HCT116 (cell line): Measurements from ENCODE around the gene CUEDC1. TPM values are rescaled to one million over a fixed set of nuclear protein-coding genes. Genes with fewer than 3 reads are reported as not detected.
A peak's percentile ranks its signal among the peaks of the same experiment; 100 is the strongest.

Experiments used
- ATAC-seq: fragments of 200-7000 bp; cut with Tn5 transposase; 2 replicates; pipeline ENCODE4 v1.9.1; 2020; ENCODE audit warnings: mild to moderate bottlenecking, moderate library complexity
- BruUV-seq: library from RNA; stranded (reverse); fragments of 400-500 nt; replicated peaks from 2 replicates; lab custom pipeline; 2021; lab: Mats Ljungman, UMichigan
- CTCF ChIA-PET: fragments of 300-600 bp; sonication (Branson Sonifier 250); formaldehyde crosslinking; loops from one replicate; lab custom pipeline; 2021; ENCODE audit warnings: antibody characterized with exemption; lab: Charles Lee
- POLR2A ChIA-PET: fragments of 300-600, 350-600 bp; sonication (Branson Sonifier 250); formaldehyde crosslinking; loops from one replicate; lab custom pipeline; 2021; ENCODE audit warnings: antibody characterized with exemption; lab: Charles Lee
- RAD21 ChIA-PET, 2 experiments: fragments of 300-600 bp; sonication (Branson Sonifier 250); formaldehyde crosslinking; loops; one replicate each; lab custom pipeline; 2023; ENCODE audit warnings: low total read pairs in 2 of 2; ENCODE audit not compliant: uncharacterized antibody in 2 of 2, unreplicated experiment in 2 of 2, low non-redundant PET in 1 of 2; lab: Charles Lee
- DNase-seq: peaks from one replicate; pipeline ENCODE4 v3.0.0-alpha.2; 2010; ENCODE audit warnings: low read depth, low spot score
- H2AFZ ChIP-seq: fragments of 200-600 bp; shearing (Covaris generic), sonication (generic); 2 replicates; pipeline ENCODE4 v1.6.1; 2017; ENCODE audit warnings: low read depth, mixed run types, mixed read lengths, antibody characterized with exemption, low read length; ENCODE audit not compliant: poor library complexity, severe bottlenecking
- H3K27ac ChIP-seq: 2 replicates; pipeline ENCODE4 v1.5.1; 2012; ENCODE audit warnings: low read depth, low read length
- H3K27me3 ChIP-seq: fragments of 200-600 bp; sonication (generic); 2 replicates; pipeline ENCODE4 v1.6.1; 2016; ENCODE audit warnings: mixed run types, low read length, mixed read lengths; ENCODE audit not compliant: insufficient read depth
- H3K36me3 ChIP-seq, 2 experiments: fragments of 200-500 bp in 1 of 2; fragments of 200-600 bp in 1 of 2; sonication (Bioruptor generic) in 1 of 2; sonication (generic) in 1 of 2; 2 replicates each; pipeline versions ENCODE4 v1.5.1 to v1.6.1; 2014 to 2016; ENCODE audit warnings: low read length in 2 of 2, inconsistent platforms in 1 of 2, mixed read lengths in 1 of 2, mixed run types in 1 of 2; ENCODE audit not compliant: insufficient read depth in 2 of 2, control insufficient read depth in 1 of 2
- H3K4me1 ChIP-seq, 2 experiments: fragments of 200-600 bp in 1 of 2; sonication (generic) in 1 of 2; 2 replicates each; pipeline versions ENCODE4 v1.5.1 to v1.6.1; 2012 to 2017; ENCODE audit warnings: low read length in 2 of 2, inconsistent platforms in 1 of 2, mild to moderate bottlenecking in 1 of 2, mixed read lengths in 1 of 2, mixed run types in 1 of 2, moderate library complexity in 1 of 2; ENCODE audit not compliant: insufficient read depth in 2 of 2, control insufficient read depth in 1 of 2
- H3K4me2 ChIP-seq: fragments of 200-600 bp; sonication (generic); 2 replicates; pipeline ENCODE4 v1.6.1; 2017; ENCODE audit warnings: mixed run types, low read length, mixed read lengths
- H3K4me3 ChIP-seq, 2 experiments: fragments of 200-600 bp in 1 of 2; sonication (generic) in 1 of 2; replicated peaks in 1 of 2; 2 replicates each; pipeline ENCODE4 v1.5.1; 2011 to 2016; ENCODE audit warnings: low read length in 2 of 2, control low read depth in 1 of 2, low read depth in 1 of 2, mild to moderate bottlenecking in 1 of 2, mixed read lengths in 1 of 2, mixed run types in 1 of 2
- H3K79me2 ChIP-seq: fragments of 200-600 bp; sonication (generic); 2 replicates; pipeline ENCODE4 v1.6.1; 2017; ENCODE audit warnings: mild to moderate bottlenecking, mixed run types, low read length, moderate library complexity, mixed read lengths; ENCODE audit not compliant: insufficient read depth
- H3K9ac ChIP-seq: fragments of 200-600 bp; sonication (generic); 2 replicates; pipeline ENCODE4 v1.6.1; 2016; ENCODE audit warnings: low read length, mixed read lengths
- H3K9me2 ChIP-seq: fragments of 200-600 bp; sonication (generic), shearing (Covaris generic); 2 replicates; pipeline ENCODE4 v1.6.1; 2017; ENCODE audit warnings: mixed run types, mild to moderate bottlenecking, moderate library complexity; ENCODE audit not compliant: insufficient read depth
- H3K9me3 ChIP-seq, 2 experiments: fragments of 200-500 bp in 1 of 2; fragments of 200-600 bp in 1 of 2; sonication (Bioruptor generic) in 1 of 2; sonication (generic) in 1 of 2; 2 replicates each; pipeline ENCODE4 v1.6.1; 2014 to 2017; ENCODE audit warnings: low read length in 2 of 2, mixed read lengths in 2 of 2, inconsistent platforms in 1 of 2, low read depth in 1 of 2, mild to moderate bottlenecking in 1 of 2, mixed run types in 1 of 2, moderate library complexity in 1 of 2; ENCODE audit not compliant: control insufficient read depth in 1 of 2, insufficient read depth in 1 of 2
- H4K20me1 ChIP-seq: fragments of 200-600 bp; sonication (generic), shearing (Covaris generic); 2 replicates; pipeline ENCODE4 v1.6.1; 2017; ENCODE audit warnings: mixed run types, mild to moderate bottlenecking, moderate library complexity; ENCODE audit not compliant: insufficient read depth
- CTCF ChIP-seq, 3 experiments: fragments of 200-600 bp in 1 of 3; sonication (generic) in 1 of 3; IDR thresholded peaks in 2 of 3; conservative IDR thresholded peaks in 1 of 3; 2 replicates each; pipeline ENCODE4 v1.5.1; 2012 to 2017; ENCODE audit warnings: low read depth in 2 of 3, low read length in 2 of 3, antibody characterized with exemption in 1 of 3, borderline replicate concordance in 1 of 3, control low read depth in 1 of 3, mild to moderate bottlenecking in 1 of 3, mixed read lengths in 1 of 3, mixed run types in 1 of 3, moderate library complexity in 1 of 3; ENCODE audit not compliant: insufficient read depth in 1 of 3
- RAD21 ChIP-seq: IDR thresholded peaks from 2 replicates; pipeline ENCODE4 v1.6.1; 2012; ENCODE audit warnings: low read depth, mild to moderate bottlenecking
- REST ChIP-seq: IDR thresholded peaks from 2 replicates; pipeline ENCODE4 v1.6.1; 2012; ENCODE audit warnings: low read depth
- SIN3A ChIP-seq: IDR thresholded peaks from 2 replicates; pipeline ENCODE4 v1.6.1; 2012; ENCODE audit warnings: low read depth
- SRF ChIP-seq: IDR thresholded peaks from 2 replicates; pipeline ENCODE4 v1.6.1; 2012; ENCODE audit warnings: low read depth
- YY1 ChIP-seq: IDR thresholded peaks from 2 replicates; pipeline ENCODE4 v1.6.1; 2011; ENCODE audit warnings: low read length, low read depth, moderate library complexity, mild to moderate bottlenecking; ENCODE audit not compliant: insufficient replicate concordance; ENCODE audit errors: extremely low read depth
- intact Hi-C: fragments of 100-400 bp; cut with micrococcal nuclease; formaldehyde crosslinking; loops from 2 replicates; pipeline ENCODE4 v1.10.0; 2022
- total RNA-seq: library from RNA; stranded (reverse); gene quantifications from one replicate; pipeline ENCODE4 v1.2.1, GENCODE V29; 2021; ENCODE audit not compliant: unreplicated experiment

Gene CUEDC1
- total RNA-seq, 1 experiment from 2014 or later: 60.2 TPM

GRCh38 chr17:57833179-57833939 lies 121.9 kb downstream of the CUEDC1 start:
- Histone ChIP-seq H4K20me1 (no peaks in the 10 kb centered on the region), H3K79me2 (no peaks in the 10 kb centered on the region), H2AFZ (peak overlapping the region; percentile 28), H3K4me3 (no peak overlapping the region), H3K36me3 (peaks cover 0 to under 1% of the 10 kb centered on the region in 2 experiments; a peak in 1 of 4 replicates), H3K27me3 (no peaks in the 10 kb centered on the region), H3K9ac (no peak overlapping the region), H3K4me2 (peak overlapping the region; percentile 10; the same call in 1 of the 2 replicates)
- BruUV-seq: no TSS peak
- POLR2A ChIA-PET: interaction anchor here (1.0 kb wide), 1 partner anchor 250 kb away, joined by 3 read pairs; the partner anchor contains the start of gene DYNLL2
- peak; percentile 69 for DNase-seq
- intact Hi-C loops: loop anchor here (1.0 to 5.0 kb wide), 2 partner anchors 236 to 702 kb away; no protein-coding TSS in a partner anchor
- RAD21 ChIA-PET: interaction anchor here (0.9 to 2.1 kb wide), 2 partner anchors 86 kb away, joined by 3 to 4 read pairs; no protein-coding TSS in a partner anchor
- CTCF ChIA-PET: interaction anchor here (0.7 to 3.1 kb wide), 24 partner anchors 9 to 726 kb away, joined by 3 to 24 read pairs (median 6); partner anchors contain the start of genes DYNLL2 and MRPS23
- TF ChIP-seq CTCF (IDR thresholded peaks at IDR 0.05 in 2 of 3, conservative IDR thresholded peaks at IDR 0.05 in 1 of 3; ENCODE audit: borderline replicate concordance in 1 of 3, insufficient read depth in 1 of 3, low read depth in 2 of 3, low read length in 2 of 3) (peak; percentile 86 to 100 (median 97)), REST (no peak), SRF (no peak), SIN3A (no peak), RAD21 (peak; percentile 88), YY1 (no peak)
- TF ChIP-seq, all 23 proteins: peak for 2
- Histone ChIP-seq H3K9me2 (no peaks in the 10 kb centered on the region), H3K27ac (no peak overlapping the region), H3K9me3 (no peaks in the 10 kb centered on the region), H3K4me1 (peaks cover 0 to 15% of the 10 kb centered on the region in 2 experiments; a peak in 2 of 4 replicates)
- peak; percentile 77 for ATAC-seq
